GM19240 (cell line): Measurements from ENCODE around the gene C12orf57.

Experiments used
- DNase-seq: peaks from one replicate; pipeline ENCODE4 v3.0.0; 2011; ENCODE audit warnings: low spot score; ENCODE audit not compliant: insufficient read length

The C12orf57 gene

DNA sequence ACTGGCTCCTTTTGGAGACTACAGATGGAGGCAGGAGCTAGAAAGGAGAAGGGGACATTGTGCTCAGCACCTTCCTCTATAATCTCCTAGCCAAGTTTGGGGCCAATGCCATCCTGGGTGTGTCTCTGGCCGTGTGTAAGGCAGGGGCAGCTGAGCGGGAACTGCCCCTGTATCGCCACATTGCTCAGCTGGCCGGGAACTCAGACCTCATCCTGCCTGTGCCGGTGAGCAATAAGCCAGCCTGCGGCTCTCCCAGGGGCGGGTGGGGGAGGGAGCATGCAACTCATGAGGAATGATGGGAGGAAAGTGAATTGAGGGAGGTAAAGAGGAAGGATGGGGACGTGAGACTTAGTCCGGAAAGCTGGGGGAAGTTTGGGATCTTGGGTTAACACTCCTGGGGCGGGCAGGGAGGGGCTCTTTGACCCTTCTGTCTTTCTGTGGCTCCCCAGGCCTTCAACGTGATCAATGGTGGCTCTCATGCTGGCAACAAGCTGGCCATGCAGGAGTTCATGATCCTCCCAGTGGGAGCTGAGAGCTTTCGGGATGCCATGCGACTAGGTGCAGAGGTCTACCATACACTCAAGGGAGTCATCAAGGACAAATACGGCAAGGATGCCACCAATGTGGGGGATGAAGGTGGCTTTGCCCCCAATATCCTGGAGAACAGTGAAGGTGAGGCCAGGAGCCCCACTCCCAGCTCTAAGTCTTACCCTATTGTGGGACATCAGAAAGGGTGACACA is 26.2 kb upstream of the C12orf57 start:
- DNase-seq: no peak

- no peak for DNase-seq
These were observed 24.2 kb upstream of the C12orf57 start for GRCh38 chr12:6919588-6919987.

GRCh38 chr12:6921539-6921938 is 22.3 kb upstream of the C12orf57 start:
- no peak for DNase-seq

GRCh38 chr12:6921996-6922946 is 21.6 kb upstream of the C12orf57 start:
- DNase-seq: no peak

- DNase-seq: no peak
These were observed 20.7 kb upstream of the C12orf57 start for GRCh38 chr12:6923003-6923732.

DNA sequence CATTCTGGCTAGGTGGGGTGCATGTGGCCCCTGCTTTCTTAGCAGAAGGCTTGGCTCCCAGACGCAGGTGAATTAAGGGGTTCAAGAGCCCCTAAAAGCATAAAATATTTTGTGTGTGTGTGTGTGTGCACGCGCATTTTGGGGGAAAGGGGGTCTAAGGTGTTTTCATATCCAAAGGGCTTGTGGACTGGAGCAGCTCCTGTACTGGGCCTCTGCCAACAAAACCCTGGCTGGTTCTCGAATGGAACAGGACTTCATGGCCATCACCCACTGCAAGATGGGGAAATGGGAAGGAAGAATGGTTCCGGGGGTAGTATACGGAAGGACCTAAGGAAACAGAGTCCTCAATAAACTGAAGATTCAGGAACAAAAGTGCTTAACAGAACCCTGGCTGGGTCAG is 20.0 kb upstream of the C12orf57 start:
- no peak for DNase-seq

DNA sequence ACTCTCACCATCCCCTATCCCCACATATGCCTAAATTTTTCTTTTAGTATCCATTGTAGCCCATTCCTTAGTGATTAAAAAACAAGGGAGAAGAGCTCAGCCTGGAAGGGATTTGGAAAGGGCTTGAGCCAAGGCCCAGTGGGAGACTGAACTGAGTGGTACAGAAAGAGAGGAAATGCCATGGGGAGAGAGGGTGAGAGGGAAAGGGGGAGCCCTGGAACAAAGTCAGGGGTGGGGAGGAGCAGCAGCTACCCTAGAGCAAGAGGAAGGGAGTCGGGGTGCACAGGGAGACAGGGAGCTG is 18.6 kb upstream of the C12orf57 start:
- no peak for DNase-seq

DNA sequence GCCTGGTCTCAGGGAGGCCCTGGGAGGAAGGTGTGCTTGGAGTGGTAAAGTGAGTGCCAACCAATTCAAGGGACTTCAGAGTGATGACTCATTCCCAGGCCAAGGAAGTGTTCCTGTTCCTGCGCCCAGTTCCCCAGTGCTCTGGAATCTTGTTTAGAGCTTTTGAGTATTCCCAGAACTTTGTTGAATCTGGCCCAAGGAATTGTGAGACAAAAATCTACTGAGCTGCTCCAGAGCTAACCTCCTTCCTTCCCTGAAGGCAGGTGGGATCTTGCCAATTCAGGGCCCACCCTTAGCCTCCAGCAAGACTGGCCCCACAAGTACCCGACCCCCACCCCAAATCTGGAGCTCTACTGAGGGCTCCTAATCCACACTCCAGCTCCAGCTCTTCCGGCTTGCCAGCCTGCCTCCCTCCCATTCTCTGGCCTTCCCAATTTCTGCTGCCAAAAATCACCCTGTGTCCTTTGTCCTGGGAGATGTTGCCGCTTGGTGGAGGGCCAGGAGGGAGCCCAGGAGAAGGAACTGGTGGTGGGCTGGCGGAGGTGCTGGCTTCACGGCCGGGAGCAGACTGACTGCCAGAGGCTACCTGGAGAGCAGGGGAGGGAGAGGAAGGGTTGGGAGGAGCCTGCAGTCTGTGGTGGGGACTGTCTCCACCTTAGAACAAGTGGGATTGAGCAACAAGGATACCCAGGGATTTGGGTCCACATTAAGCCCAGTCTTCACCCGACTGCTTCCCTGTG is 18.1 kb upstream of the C12orf57 start:
- DNase-seq: no peak

GRCh38 chr12:6927379-6928021 is 16.3 kb upstream of the C12orf57 start, which contains the start of gene ATN1:
TSS of gene ATN1 (plus strand) at chr12:6927959. CDS start at chr12:6934002, 6,043 bp downstream.
- DNase-seq: no peak

DNA sequence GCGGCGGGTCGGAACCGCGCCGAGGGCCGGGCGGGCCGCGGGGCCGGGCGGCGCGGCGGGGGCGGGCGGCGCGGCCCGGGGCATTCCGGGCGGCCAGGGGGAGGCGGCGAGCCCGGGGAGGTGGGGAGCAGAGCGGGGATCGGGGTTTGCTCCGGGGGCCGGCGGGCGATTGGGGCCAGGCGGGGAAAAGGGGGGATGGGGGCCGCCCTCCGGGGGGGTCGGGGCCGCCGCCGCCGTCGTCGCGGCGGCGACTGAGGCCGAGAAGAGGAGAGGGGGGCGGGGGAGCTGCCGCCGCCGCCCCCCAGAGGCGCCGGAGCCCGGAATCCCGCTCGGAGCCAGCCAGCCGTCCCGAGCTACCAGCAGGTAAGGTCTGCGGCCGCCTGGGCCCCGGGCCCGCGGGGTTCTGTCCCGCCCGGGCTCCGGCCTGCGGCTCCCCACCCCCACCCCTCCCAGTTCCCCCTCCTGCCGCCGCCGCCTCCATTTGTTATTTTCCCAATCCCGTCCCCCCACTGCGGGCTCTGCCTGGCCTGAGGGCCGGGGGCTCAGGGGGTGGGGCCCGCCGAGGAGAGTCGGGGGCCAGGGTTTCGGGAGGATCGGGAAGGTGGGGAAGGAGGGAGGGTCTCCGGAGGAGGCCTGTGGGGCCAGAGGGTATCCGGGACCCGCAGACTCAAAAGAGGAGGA is 15.7 kb upstream of the C12orf57 start:
- no peak for DNase-seq

DNA sequence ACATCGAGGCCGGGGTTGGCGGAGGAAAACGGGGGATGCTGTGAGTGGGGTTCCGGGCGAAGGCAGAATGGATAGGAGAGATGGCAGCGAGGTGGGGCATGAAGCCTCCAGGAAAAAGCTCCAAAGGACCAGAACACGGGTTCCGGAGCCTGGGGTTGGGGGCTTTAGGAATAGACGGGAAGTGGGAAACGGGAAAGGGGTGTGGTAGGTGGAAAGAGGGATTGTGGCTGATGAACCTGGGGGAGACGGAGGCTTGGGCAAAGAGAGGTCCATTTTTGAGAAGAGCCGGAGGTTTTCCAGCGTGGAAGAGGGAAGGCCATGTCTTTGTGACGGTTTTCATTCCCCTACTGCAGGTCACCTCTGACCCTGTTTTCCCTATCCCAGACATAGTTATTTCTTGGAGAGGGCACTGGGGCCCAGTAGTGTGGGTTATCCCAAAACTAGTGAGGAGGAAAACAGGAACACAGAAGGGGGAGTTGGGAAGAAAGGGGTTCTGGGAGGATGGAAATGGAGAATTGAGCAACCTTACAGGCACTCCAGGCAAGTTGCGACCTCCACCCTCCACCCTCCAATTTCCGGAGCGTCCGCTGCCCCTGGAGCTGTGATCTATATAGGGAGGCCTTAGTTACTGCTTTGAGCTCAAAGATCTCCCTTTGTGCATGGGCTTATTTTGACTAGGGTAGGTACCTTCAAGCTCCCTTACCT is 15.0 kb upstream of the C12orf57 start:
- no peak for DNase-seq

DNA sequence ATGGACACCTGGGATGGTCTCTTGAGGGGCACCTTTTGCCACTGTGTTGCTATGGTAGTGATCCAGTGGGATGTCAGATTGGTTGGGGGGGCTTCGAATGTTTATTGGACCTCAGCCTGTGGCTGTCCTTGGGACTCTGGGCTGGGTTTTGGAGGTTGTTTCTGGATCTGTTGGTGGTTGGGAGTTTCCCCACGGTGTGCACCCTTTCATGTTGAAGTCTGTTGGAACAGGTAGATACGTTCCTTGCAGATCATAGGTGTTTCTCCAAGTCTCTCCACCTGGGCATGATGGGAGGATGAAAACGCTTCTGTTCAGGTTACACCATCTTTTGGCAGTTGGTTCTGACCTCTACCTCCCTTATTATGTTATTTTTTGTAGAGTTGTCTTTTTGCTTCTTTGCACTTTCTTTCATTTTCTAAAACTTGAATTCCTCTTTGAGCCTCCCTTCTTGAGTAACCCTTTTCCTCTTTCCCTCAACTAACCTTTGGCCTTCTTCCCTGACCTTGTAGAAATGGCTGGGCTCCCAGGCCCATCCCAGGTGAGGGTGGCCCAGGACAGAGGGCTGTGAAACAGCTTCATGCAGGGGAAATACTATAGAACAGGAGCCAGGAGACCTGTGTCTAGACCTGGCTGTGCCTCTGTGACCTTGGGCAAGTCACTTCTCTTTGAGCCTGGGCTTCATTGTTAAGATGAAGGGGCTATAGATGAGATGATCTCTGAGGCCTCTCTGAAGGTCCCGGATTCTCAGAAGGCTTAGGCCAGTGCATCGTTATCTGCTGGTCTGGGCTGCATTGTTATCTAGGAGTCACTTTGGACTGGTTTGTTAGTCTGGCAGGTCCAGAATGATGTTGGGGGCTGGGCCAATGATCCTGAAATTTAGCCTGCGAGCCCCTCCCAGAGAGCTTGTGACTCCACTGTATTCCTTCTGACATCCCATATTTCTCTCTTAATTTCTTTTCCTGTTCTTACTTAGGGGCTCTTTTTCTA is 14.1 kb upstream of the C12orf57 start:
- DNase-seq: no peak

DNA sequence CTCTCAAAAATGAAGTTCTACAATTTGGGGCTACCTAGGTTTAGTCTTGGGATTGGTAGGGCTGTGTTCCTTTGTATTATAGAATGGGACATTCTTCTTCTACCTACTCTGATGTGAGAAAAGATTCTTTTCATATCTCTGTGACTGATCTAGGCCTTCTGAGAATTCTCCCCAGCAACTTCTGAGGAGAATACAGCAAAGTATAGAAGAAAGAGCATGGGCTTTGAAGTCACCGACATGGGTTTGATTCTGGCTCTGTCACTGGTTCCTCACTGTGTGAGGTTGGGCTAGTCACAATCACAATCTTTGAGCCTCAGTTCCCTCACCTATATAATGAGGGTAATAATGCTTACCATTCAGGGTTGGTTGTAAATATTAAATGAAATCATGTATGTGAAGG is 11.1 kb upstream of the C12orf57 start:
- DNase-seq: no peak

DNA sequence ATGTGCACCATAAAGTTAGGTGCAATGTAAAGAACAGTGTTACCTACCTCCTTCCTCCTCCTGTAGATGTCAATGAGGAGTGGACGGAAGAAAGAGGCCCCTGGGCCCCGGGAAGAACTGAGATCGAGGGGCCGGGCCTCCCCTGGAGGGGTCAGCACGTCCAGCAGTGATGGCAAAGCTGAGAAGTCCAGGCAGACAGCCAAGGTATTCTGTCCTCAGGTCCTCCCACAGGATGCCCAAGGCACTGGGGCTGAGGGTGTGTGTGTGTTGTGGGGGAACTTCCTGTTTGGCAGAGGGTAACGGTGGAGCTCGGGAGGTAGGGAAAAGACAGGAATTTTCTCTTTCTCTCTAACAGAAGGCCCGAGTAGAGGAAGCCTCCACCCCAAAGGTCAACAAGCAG is 9.7 kb upstream of the C12orf57 start:
- DNase-seq: no peak

DNA sequence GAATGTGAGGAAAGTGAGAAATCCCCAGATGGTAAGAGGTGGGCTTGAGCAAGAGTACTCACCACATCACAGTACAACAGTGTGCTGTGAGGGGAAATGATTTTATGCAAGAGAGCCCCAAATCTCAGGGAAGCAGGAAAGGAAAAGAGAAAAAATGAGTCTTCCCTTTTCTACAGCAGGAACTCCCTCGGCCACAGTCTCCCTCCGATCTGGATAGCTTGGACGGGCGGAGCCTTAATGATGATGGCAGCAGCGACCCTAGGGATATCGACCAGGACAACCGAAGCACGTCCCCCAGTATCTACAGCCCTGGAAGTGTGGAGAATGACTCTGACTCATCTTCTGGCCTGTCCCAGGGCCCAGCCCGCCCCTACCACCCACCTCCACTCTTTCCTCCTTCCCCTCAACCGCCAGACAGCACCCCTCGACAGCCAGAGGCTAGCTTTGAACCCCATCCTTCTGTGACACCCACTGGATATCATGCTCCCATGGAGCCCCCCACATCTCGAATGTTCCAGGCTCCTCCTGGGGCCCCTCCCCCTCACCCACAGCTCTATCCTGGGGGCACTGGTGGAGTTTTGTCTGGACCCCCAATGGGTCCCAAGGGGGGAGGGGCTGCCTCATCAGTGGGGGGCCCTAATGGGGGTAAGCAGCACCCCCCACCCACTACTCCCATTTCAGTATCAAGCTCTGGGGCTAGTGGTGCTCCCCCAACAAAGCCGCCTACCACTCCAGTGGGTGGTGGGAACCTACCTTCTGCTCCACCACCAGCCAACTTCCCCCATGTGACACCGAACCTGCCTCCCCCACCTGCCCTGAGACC is 8.2 kb upstream of the C12orf57 start:
- DNase-seq: no peak

DNA sequence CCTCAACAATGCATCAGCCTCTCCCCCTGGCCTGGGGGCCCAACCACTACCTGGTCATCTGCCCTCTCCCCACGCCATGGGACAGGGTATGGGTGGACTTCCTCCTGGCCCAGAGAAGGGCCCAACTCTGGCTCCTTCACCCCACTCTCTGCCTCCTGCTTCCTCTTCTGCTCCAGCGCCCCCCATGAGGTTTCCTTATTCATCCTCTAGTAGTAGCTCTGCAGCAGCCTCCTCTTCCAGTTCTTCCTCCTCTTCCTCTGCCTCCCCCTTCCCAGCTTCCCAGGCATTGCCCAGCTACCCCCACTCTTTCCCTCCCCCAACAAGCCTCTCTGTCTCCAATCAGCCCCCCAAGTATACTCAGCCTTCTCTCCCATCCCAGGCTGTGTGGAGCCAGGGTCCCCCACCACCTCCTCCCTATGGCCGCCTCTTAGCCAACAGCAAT is 7.6 kb upstream of the C12orf57 start:
- no peak for DNase-seq
